ENCODE measurements around the gene GRP. TPM values are rescaled to one million over a fixed set of nuclear protein-coding genes. Genes with fewer than 3 reads are reported as not detected.

Gene GRP
- polyA plus RNA-seq, 2 of the 4 experiments (the other 2 are of a cell fraction), result not detected

DNA sequence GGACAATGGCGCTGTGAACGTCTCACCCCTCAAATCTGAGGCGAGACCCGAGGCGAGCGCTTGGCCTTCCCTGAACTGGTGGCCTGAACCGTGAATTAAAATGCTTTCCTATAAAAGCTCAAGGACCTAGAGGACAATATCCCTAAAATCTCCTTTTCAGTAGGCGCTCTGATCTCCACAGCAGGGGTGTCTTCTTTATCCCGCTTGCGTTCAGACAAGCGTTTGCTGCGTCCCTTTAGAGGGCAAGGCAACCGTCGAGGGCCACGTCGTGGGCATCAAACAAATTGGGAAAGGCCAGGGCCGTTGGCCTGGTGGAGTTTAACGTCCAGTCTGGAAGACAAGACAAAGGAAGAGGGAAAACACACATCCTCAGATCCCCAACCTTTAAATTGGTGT, 54.6 kb downstream of the GRP start:
- ATAC-seq (no peak), DNase-seq (ENCODE audit: low read depth in 1 of 2, low spot score in 1 of 2) (no peak), FAIRE-seq (no peak)
- CTCF ChIA-PET, result interaction anchor here (1.1 kb wide), 1 partner anchor 25 kb away, joined by 5 read pairs; no protein-coding TSS in a partner anchor
- no peak for TF ChIP-seq USF2 (IDR thresholded peaks at IDR 0.05)
- Histone ChIP-seq H3K9me3 (no peaks in the 10 kb centered on the region), H3K27ac (no peak overlapping the region), H3K4me1 (no peaks in the 10 kb centered on the region), H3K4me2 (no peak overlapping the region), H3K4me3 (no peak overlapping the region)
- POLR2A ChIA-PET, result no interaction called here
- 82% methylated on average over 18 of the region's 18 CpGs for WGBS (ENCODE audit: missing lambda C conversion rate)

- Histone ChIP-seq H3K27ac (no peak overlapping the region), H3K4me1 (no peaks in the 10 kb centered on the region), H3K4me3 (no peak overlapping the region), H3K9me3 (no peaks in the 10 kb centered on the region), H3K4me2 (no peak overlapping the region)
- WGBS (ENCODE audit: missing lambda C conversion rate), result 53% methylated on average over 6 of the region's 6 CpGs
- no peak for FAIRE-seq
- no peak for ATAC-seq
- POLR2A ChIA-PET, result no interaction called here
- no peak for DNase-seq (ENCODE audit: low read depth in 1 of 2, low spot score in 1 of 2)
- CTCF ChIA-PET, result interaction anchor here (1.1 to 2.3 kb wide), 3 partner anchors 26 to 127 kb away, joined by 3 to 8 read pairs (median 5); no protein-coding TSS in a partner anchor
- TF ChIP-seq JUNB (IDR thresholded peaks at IDR 0.05) (no peak), CBX2 (IDR thresholded peaks at IDR 0.05; ENCODE audit: borderline replicate concordance, low read depth) (no peak), HES2 (IDR thresholded peaks at IDR 0.05) (no peak), POLR2A (IDR thresholded peaks at IDR 0.05; ENCODE audit: low read length) (no peak), RAD21 (conservative IDR thresholded peaks at IDR 0.05 in 1 of 2, IDR thresholded peaks at IDR 0.05 in 1 of 2) (no peak)
- TF ChIP-seq, protein P1, sequence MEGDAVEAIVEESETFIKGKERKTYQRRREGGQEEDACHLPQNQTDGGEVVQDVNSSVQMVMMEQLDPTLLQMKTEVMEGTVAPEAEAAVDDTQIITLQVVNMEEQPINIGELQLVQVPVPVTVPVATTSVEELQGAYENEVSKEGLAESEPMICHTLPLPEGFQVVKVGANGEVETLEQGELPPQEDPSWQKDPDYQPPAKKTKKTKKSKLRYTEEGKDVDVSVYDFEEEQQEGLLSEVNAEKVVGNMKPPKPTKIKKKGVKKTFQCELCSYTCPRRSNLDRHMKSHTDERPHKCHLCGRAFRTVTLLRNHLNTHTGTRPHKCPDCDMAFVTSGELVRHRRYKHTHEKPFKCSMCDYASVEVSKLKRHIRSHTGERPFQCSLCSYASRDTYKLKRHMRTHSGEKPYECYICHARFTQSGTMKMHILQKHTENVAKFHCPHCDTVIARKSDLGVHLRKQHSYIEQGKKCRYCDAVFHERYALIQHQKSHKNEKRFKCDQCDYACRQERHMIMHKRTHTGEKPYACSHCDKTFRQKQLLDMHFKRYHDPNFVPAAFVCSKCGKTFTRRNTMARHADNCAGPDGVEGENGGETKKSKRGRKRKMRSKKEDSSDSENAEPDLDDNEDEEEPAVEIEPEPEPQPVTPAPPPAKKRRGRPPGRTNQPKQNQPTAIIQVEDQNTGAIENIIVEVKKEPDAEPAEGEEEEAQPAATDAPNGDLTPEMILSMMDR (IDR thresholded peaks at IDR 0.05), result no peak
- TF ChIP-seq, protein P2, sequence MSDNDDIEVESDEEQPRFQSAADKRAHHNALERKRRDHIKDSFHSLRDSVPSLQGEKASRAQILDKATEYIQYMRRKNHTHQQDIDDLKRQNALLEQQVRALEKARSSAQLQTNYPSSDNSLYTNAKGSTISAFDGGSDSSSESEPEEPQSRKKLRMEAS (IDR thresholded peaks at IDR 0.05), result no peak
These were observed 55.5 kb downstream of the GRP start for GRCh38 chr18:59275406-59275949.

GRCh38 chr18:59276047-59276446, 56.1 kb downstream of the GRP start:
- CTCF ChIA-PET, result interaction anchor here (1.1 to 2.3 kb wide), 4 partner anchors 10 to 126 kb away, joined by 3 to 8 read pairs (median 4); no protein-coding TSS in a partner anchor
- Histone ChIP-seq H3K9me3 (no peaks in the 10 kb centered on the region), H3K4me2 (no peak overlapping the region), H3K27ac (no peak overlapping the region), H3K4me3 (no peak overlapping the region), H3K4me1 (no peaks in the 10 kb centered on the region)
- WGBS (ENCODE audit: missing lambda C conversion rate), result 13% methylated on average over 4 of the region's 5 CpGs
- POLR2A ChIA-PET, result no interaction called here
- TF ChIP-seq JUNB (IDR thresholded peaks at IDR 0.05) (no peak), RARB (CRISPR knock-in tag; IDR thresholded peaks at IDR 0.05) (no peak), EHF (CRISPR knock-in tag; IDR thresholded peaks at IDR 0.05) (no peak)
- DNase-seq (ENCODE audit: low read depth in 1 of 2, low spot score in 1 of 2), result no peak
- ATAC-seq, result no peak
- no peak for FAIRE-seq

DNA sequence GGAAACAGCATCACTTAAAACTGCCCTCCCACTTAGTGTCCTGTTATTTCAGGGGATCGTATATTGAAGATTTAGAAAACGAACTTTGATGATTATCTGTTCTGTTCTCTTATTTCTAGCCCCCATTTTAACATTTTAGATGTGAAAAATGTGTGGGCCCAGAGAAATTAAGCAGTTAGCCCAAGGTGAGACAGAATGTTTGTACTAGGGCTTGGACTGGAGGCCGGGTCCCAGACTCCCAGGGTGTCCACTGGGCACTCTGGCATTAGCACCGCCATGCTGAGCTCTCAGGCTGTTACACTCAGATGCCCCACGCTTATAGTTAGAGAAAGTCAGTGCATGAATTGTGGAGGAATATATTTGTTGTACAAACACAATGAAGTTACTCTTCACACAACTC, 58.8 kb downstream of the GRP start:
- WGBS (ENCODE audit: missing lambda C conversion rate), result 13% methylated on average over 5 of the region's 5 CpGs
- Histone ChIP-seq H3K27ac (no peak overlapping the region), H3K9me3 (no peaks in the 10 kb centered on the region), H3K4me2 (no peak overlapping the region), H3K4me1 (no peaks in the 10 kb centered on the region), H3K4me3 (no peak overlapping the region)
- CTCF ChIA-PET, result interaction anchor here (1.2 to 3.0 kb wide), 2 partner anchors 9 to 30 kb away, joined by 5 to 17 read pairs; no protein-coding TSS in a partner anchor
- ATAC-seq, result no peak
- no peak for FAIRE-seq
- no peak for DNase-seq (ENCODE audit: low read depth in 1 of 2, low spot score in 1 of 2)
- TF ChIP-seq CBX8 (IDR thresholded peaks at IDR 0.05) (peak; percentile 52; the same call in 1 of the 2 replicates), NFE2L2 (conservative IDR thresholded peaks at IDR 0.05; ENCODE audit: low read length) (no peak)
- POLR2A ChIA-PET, result no interaction called here

- no peaks in the 10 kb centered on the region for H3K4me1 ChIP-seq
- ATAC-seq (no peak), DNase-seq (ENCODE audit: low read depth in 1 of 2, low spot score in 1 of 2) (no peak), FAIRE-seq (no peak)
- POLR2A ChIA-PET, result no interaction called here
- H3K4me2 ChIP-seq, result no peak overlapping the region
- no peak overlapping the region for H3K27ac ChIP-seq
- CTCF ChIA-PET, result interaction anchor here (1.4 to 3.0 kb wide), 2 partner anchors 10 to 123 kb away, joined by 3 to 17 read pairs; no protein-coding TSS in a partner anchor
- 42% methylated on average over 3 of the region's 3 CpGs for WGBS (ENCODE audit: missing lambda C conversion rate)
- H3K9me3 ChIP-seq, result no peaks in the 10 kb centered on the region
- H3K4me3 ChIP-seq, result no peak overlapping the region
- TF ChIP-seq FOSB (CRISPR knock-in tag; IDR thresholded peaks at IDR 0.05) (no peak), MAZ (IDR thresholded peaks at IDR 0.05; ENCODE audit: borderline replicate concordance, low read depth, low read length) (no peak), ELK1 (IDR thresholded peaks at IDR 0.05; ENCODE audit: low read depth, low read length) (no peak), CHD4 (IDR thresholded peaks at IDR 0.05; ENCODE audit: borderline replicate concordance) (no peak), TP53 (CRISPR knock-in tag; IDR thresholded peaks at IDR 0.05) (no peak), ZC3H11A (IDR thresholded peaks at IDR 0.05) (no peak), HES2 (IDR thresholded peaks at IDR 0.05) (no peak), BCL3 (IDR thresholded peaks at IDR 0.05) (no peak)
These were observed 59.2 kb downstream of the GRP start for GRCh38 chr18:59279193-59279592.
